Measurements from ENCODE around the gene CORO2B. TPM values are rescaled to one million over a fixed set of nuclear protein-coding genes. Genes with fewer than 3 reads are reported as not detected.

Gene CORO2B
- polyA plus RNA-seq, 1 of the 3 experiments (the other 2 are of a cell fraction), result 3.6 TPM

- POLR2A ChIA-PET, result no interaction called here
- Histone ChIP-seq H3K4me1 (ENCODE audit: control insufficient read depth in 1 of 2, insufficient read depth in 2 of 2, low read depth in 1 of 2, low read length in 1 of 2) (peaks cover 19 to 38% of the 10 kb centered on the region in 2 experiments; a peak in 3 of 4 replicates), H4K20me1 (ENCODE audit: insufficient read depth) (no peaks in the 10 kb centered on the region), H3K9me3 (no peaks in the 10 kb centered on the region), H3K36me3 (replicated peaks in 1 of 2; ENCODE audit: control insufficient read depth in 1 of 2, insufficient read depth in 2 of 2, low read length in 1 of 2) (no peaks in the 10 kb centered on the region), H3K27ac (ENCODE audit: low read depth in 2 of 2, low read length in 1 of 2) (no peak overlapping the region), H3F3A (replicated peaks; ENCODE audit: insufficient read depth) (no peaks in the 10 kb centered on the region), H3K9ac (no peak overlapping the region), H2AFZ (ENCODE audit: low read depth) (no peak overlapping the region), H3K4me2 (no peak overlapping the region), H3K27me3 (ENCODE audit: insufficient read depth) (no peaks in the 10 kb centered on the region), H3K9me2 (no peaks in the 10 kb centered on the region), H3K4me3 (ENCODE audit: low read depth in 2 of 2, low read length in 1 of 2) (no peak overlapping the region), H3K79me2 (ENCODE audit: insufficient read depth) (no peaks in the 10 kb centered on the region)
- DNase-seq, result no peak
- WGBS (ENCODE audit: low lambda C conversion rate), result 71% methylated on average over 2 of the region's 2 CpGs
- no peak for TF ChIP-seq IRF3 (IDR thresholded peaks at IDR 0.05; ENCODE audit: low read depth, low read length)
- no peak for TF ChIP-seq MXI1 (IDR thresholded peaks at IDR 0.05; ENCODE audit: low read depth, low read length)
- TF ChIP-seq SIN3A (IDR thresholded peaks at IDR 0.05; ENCODE audit: borderline replicate concordance, low read depth, low read length), result no peak
- no peak for TF ChIP-seq TEAD4 (IDR thresholded peaks at IDR 0.05; ENCODE audit: borderline replicate concordance, insufficient read depth)
- TF ChIP-seq FOXM1 (IDR thresholded peaks at IDR 0.05; ENCODE audit: low read depth), result no peak
- TF ChIP-seq RFX5 (IDR thresholded peaks at IDR 0.05; ENCODE audit: low read length), result no peak
- TF ChIP-seq USF2 (IDR thresholded peaks at IDR 0.05; ENCODE audit: borderline replicate concordance, low read depth, low read length), result no peak
- no peak for TF ChIP-seq MAX (IDR thresholded peaks at IDR 0.05; ENCODE audit: low read depth)
- no peak for TF ChIP-seq NRF1 (IDR thresholded peaks at IDR 0.05; ENCODE audit: low read depth, low read length)
- TF ChIP-seq TCF12 (IDR thresholded peaks at IDR 0.05), result no peak
- no peak for TF ChIP-seq YY1 (IDR thresholded peaks at IDR 0.05; ENCODE audit: low read depth)
- CTCF ChIA-PET, result interaction anchor here (0.9 to 2.2 kb wide), 4 partner anchors 12 to 89 kb away, joined by 4 to 12 read pairs (median 8); no protein-coding TSS in a partner anchor
Observed at GRCh38 chr15:68638953-68639515, 60.2 kb downstream of the CORO2B start.

- H3K27me3 ChIP-seq (ENCODE audit: insufficient read depth), result no peaks in the 10 kb centered on the region
- no peak for DNase-seq
- ChIA-PET CTCF (interaction anchor here (1.1 to 1.7 kb wide), 3 partner anchors 34 to 81 kb away, joined by 4 to 8 read pairs (median 5); no protein-coding TSS in a partner anchor), POLR2A (no interaction called here)
- no peaks in the 10 kb centered on the region for H3K9me3 ChIP-seq
- no peaks in the 10 kb centered on the region for H3K79me2 ChIP-seq (ENCODE audit: insufficient read depth)
- no peaks in the 10 kb centered on the region for H3F3A ChIP-seq (replicated peaks; ENCODE audit: insufficient read depth)
- no peaks in the 10 kb centered on the region for H3K9me2 ChIP-seq
- H3K36me3 ChIP-seq (replicated peaks in 1 of 2; ENCODE audit: control insufficient read depth in 1 of 2, insufficient read depth in 2 of 2, low read length in 1 of 2), result no peaks in the 10 kb centered on the region
- no peaks in the 10 kb centered on the region for H4K20me1 ChIP-seq (ENCODE audit: insufficient read depth)
- H3K4me3 ChIP-seq (ENCODE audit: low read depth in 2 of 2, low read length in 1 of 2), result no peak overlapping the region
- H2AFZ ChIP-seq (ENCODE audit: low read depth), result no peak overlapping the region
- no peak overlapping the region for H3K4me2 ChIP-seq
- 84% methylated on average over 7 of the region's 7 CpGs for WGBS (ENCODE audit: low lambda C conversion rate)
- H3K27ac ChIP-seq (ENCODE audit: low read depth in 2 of 2, low read length in 1 of 2), result no peak overlapping the region
- H3K9ac ChIP-seq, result no peak overlapping the region
- H3K4me1 ChIP-seq (ENCODE audit: control insufficient read depth in 1 of 2, insufficient read depth in 2 of 2, low read depth in 1 of 2, low read length in 1 of 2), result peaks cover 19 to 28% of the 10 kb centered on the region in 2 experiments; a peak in 2 of 4 replicates
- no peak for TF ChIP-seq USF1 (IDR thresholded peaks at IDR 0.05; ENCODE audit: borderline replicate concordance, low read depth)
- no peak for TF ChIP-seq EP300 (IDR thresholded peaks at IDR 0.05; ENCODE audit: borderline replicate concordance in 1 of 2, low read depth in 1 of 2, low read length in 1 of 2)
- no peak for TF ChIP-seq CHD2 (IDR thresholded peaks at IDR 0.05; ENCODE audit: low read length, partially characterized antibody)
- no peak for TF ChIP-seq PBX3 (IDR thresholded peaks at IDR 0.05)
- no peak for TF ChIP-seq REST (IDR thresholded peaks at IDR 0.05; ENCODE audit: low read depth, low read length)
- TF ChIP-seq EZH2phosphoT487 (IDR thresholded peaks at IDR 0.05; ENCODE audit: borderline replicate concordance, low read depth), result no peak
- TF ChIP-seq SMC3 (IDR thresholded peaks at IDR 0.05; ENCODE audit: low read depth, low read length), result no peak
- no peak for TF ChIP-seq TAF1 (IDR thresholded peaks at IDR 0.05; ENCODE audit: borderline replicate concordance, low read depth, low read length)
Observed at GRCh38 chr15:68639926-68640600, 61.3 kb downstream of the CORO2B start.
